Neural cell (in vitro differentiated cells): ENCODE data around the gene CENPP. TPM values are rescaled to one million over a fixed set of nuclear protein-coding genes. Genes with fewer than 3 reads are reported as not detected.

Experiments used
- H2AFZ ChIP-seq: fragments of 200-600, 300-800 bp; sonication (generic), shearing (Covaris generic); 2 replicates; pipeline ENCODE4 v1.6.0; 2014; ENCODE audit warnings: low read depth, mild to moderate bottlenecking, antibody characterized with exemption, low read length, moderate library complexity
- H3F3A ChIP-seq: fragments of 200-600 bp; shearing (Covaris generic); 2 replicates; pipeline ENCODE4 v1.6.1; 2016; ENCODE audit warnings: mild to moderate bottlenecking, moderate library complexity, mixed read lengths, antibody characterized with exemption, low read length; ENCODE audit not compliant: insufficient read depth, poor library complexity, severe bottlenecking
- H3K27ac ChIP-seq: fragments of 200-600, 300-800 bp; sonication (generic), shearing (Covaris generic); 2 replicates; pipeline ENCODE4 v1.5.1; 2014; ENCODE audit warnings: mild to moderate bottlenecking, low read length, moderate library complexity
- H3K27me3 ChIP-seq: fragments of 300-800, 200-600 bp; sonication (generic), shearing (Covaris generic); 2 replicates; pipeline ENCODE4 v1.6.0; 2014; ENCODE audit warnings: mild to moderate bottlenecking, low read depth, low read length, moderate library complexity; ENCODE audit not compliant: insufficient read depth
- H3K36me3 ChIP-seq: fragments of 300-800, 200-600 bp; sonication (generic), shearing (Covaris generic); 2 replicates; pipeline ENCODE4 v1.5.1; 2014; ENCODE audit warnings: mild to moderate bottlenecking, antibody characterized with exemption, low read length, moderate library complexity; ENCODE audit not compliant: insufficient read depth
- H3K4me2 ChIP-seq: fragments of 300-800, 200-600 bp; sonication (generic), shearing (Covaris generic); 2 replicates; pipeline ENCODE4 v1.6.0; 2014; ENCODE audit warnings: mild to moderate bottlenecking, low read length
- H3K4me3 ChIP-seq: fragments of 300-800, 200-600 bp; sonication (generic), shearing (Covaris generic); 2 replicates; pipeline ENCODE4 v1.5.1; 2014; ENCODE audit warnings: mild to moderate bottlenecking, low read length, moderate library complexity
- H3K79me2 ChIP-seq: fragments of 200-600 bp; shearing (Covaris generic); replicated peaks from 2 replicates; pipeline ENCODE4 v1.6.0; 2014; ENCODE audit warnings: mild to moderate bottlenecking, low read length, moderate library complexity; ENCODE audit not compliant: insufficient read depth
- H3K9ac ChIP-seq: fragments of 300-800, 200-600 bp; sonication (generic), shearing (Covaris generic); 2 replicates; pipeline ENCODE4 v1.6.1; 2016; ENCODE audit warnings: mild to moderate bottlenecking, low read length, mixed read lengths
- H3K9me2 ChIP-seq: fragments of 200-600 bp; shearing (Covaris generic); 2 replicates; pipeline ENCODE4 v1.6.1; 2016; ENCODE audit warnings: mild to moderate bottlenecking, low read length, mixed read lengths; ENCODE audit not compliant: insufficient read depth
- H3K9me3 ChIP-seq: fragments of 200-600, 300-800 bp; sonication (generic), shearing (Covaris generic); 2 replicates; pipeline ENCODE4 v1.6.1; 2016; ENCODE audit warnings: mild to moderate bottlenecking, mixed run types, low read length, moderate library complexity, mixed read lengths
- H4K20me1 ChIP-seq: fragments of 200-600 bp; shearing (Covaris generic); 2 replicates; pipeline ENCODE4 v1.6.1; 2016; ENCODE audit warnings: mild to moderate bottlenecking, mixed run types; ENCODE audit not compliant: insufficient read depth
- EP300 ChIP-seq: fragments of 450-650 bp; conservative IDR thresholded peaks from 2 replicates; pipeline ENCODE4 v1.6.1; 2014; ENCODE audit warnings: antibody characterized with exemption, mild to moderate bottlenecking, moderate library complexity; ENCODE audit not compliant: poor library complexity, severe bottlenecking
- EZH2 ChIP-seq: fragments of 200-600, 300-800 bp; shearing (Covaris generic), sonication (generic); IDR thresholded peaks from 2 replicates; pipeline ENCODE4 v1.6.1; 2014; ENCODE audit warnings: antibody characterized with exemption, low read length, borderline replicate concordance, mild to moderate bottlenecking; ENCODE audit not compliant: insufficient read depth, poor library complexity, severe bottlenecking
- MXI1 ChIP-seq: fragments of 450-650 bp; conservative IDR thresholded peaks from 2 replicates; pipeline ENCODE4 v1.6.1; 2014; ENCODE audit warnings: antibody characterized with exemption, mild to moderate bottlenecking; ENCODE audit not compliant: poor library complexity, severe bottlenecking
- POLR2AphosphoS5 ChIP-seq: IDR thresholded peaks from 2 replicates; pipeline ENCODE4 v1.6.1; 2012
- RAD21 ChIP-seq: fragments of 450-650 bp; conservative IDR thresholded peaks from 2 replicates; pipeline ENCODE4 v1.6.1; 2014; ENCODE audit warnings: antibody characterized with exemption, mild to moderate bottlenecking, moderate library complexity
- SMC3 ChIP-seq: fragments of 450-650 bp; conservative IDR thresholded peaks from 2 replicates; pipeline ENCODE4 v1.6.1; 2014; ENCODE audit warnings: antibody characterized with exemption, mild to moderate bottlenecking, moderate library complexity; ENCODE audit not compliant: poor library complexity
- TAF1 ChIP-seq: IDR thresholded peaks from 2 replicates; pipeline ENCODE4 v1.6.1; 2012; ENCODE audit warnings: low read depth
- polyA plus RNA-seq: library from polyadenylated mRNA; depleted of rRNA; stranded (reverse); fragments of >200 nt; gene quantifications from 2 replicates; pipeline ENCODE4 v1.2.3, GENCODE V29; 2014
- TF ChIP-seq, protein P1 (sequence below): IDR thresholded peaks from 2 replicates; pipeline ENCODE4 v1.6.1; 2012; ENCODE audit warnings: borderline replicate concordance
- TF ChIP-seq, protein P2 (sequence below): fragments of 450-650 bp; IDR thresholded peaks from 2 replicates; pipeline ENCODE4 v1.5.1; 2014; ENCODE audit warnings: antibody characterized with exemption, mild to moderate bottlenecking, moderate library complexity; ENCODE audit not compliant: poor library complexity, severe bottlenecking

Gene CENPP
- polyA plus RNA-seq, 1 donor from 2014 or later, result 5.0 TPM

DNA sequence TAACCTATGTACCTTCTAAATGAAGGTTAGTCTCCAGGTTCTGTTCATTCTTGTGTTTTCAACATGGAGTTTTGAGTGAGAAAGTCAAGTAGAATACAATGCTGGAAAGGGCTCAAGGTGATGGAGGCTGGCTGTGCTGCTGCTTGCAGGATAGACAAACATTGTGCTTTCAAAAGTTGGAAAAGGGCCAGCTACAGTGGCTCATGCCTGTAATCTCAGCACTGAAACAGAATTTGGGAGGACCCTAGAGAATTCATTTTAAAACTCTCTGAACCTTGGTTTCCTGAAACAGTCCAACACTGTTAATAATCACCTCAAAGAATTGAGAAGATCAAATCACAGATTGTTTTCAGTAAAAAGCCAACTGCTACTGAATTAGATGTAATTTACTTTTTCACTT, 16.9 kb upstream of the CENPP start:
- Histone ChIP-seq H3K27ac (no peak overlapping the region), H3K27me3 (no peaks in the 10 kb centered on the region), H3K36me3 (peaks cover 7% of the 10 kb centered on the region), H3K4me2 (no peak overlapping the region), H3K9me3 (no peaks in the 10 kb centered on the region), H3K79me2 (no peaks in the 10 kb centered on the region), H3F3A (no peaks in the 10 kb centered on the region), H2AFZ (no peak overlapping the region), H3K4me3 (no peak overlapping the region), H4K20me1 (no peaks in the 10 kb centered on the region), H3K9me2 (no peaks in the 10 kb centered on the region), H3K9ac (no peak overlapping the region)
- TF ChIP-seq SMC3, result no peak
- TF ChIP-seq EZH2, result no peak
- TF ChIP-seq RAD21, result no peak
- TF ChIP-seq, protein P1, sequence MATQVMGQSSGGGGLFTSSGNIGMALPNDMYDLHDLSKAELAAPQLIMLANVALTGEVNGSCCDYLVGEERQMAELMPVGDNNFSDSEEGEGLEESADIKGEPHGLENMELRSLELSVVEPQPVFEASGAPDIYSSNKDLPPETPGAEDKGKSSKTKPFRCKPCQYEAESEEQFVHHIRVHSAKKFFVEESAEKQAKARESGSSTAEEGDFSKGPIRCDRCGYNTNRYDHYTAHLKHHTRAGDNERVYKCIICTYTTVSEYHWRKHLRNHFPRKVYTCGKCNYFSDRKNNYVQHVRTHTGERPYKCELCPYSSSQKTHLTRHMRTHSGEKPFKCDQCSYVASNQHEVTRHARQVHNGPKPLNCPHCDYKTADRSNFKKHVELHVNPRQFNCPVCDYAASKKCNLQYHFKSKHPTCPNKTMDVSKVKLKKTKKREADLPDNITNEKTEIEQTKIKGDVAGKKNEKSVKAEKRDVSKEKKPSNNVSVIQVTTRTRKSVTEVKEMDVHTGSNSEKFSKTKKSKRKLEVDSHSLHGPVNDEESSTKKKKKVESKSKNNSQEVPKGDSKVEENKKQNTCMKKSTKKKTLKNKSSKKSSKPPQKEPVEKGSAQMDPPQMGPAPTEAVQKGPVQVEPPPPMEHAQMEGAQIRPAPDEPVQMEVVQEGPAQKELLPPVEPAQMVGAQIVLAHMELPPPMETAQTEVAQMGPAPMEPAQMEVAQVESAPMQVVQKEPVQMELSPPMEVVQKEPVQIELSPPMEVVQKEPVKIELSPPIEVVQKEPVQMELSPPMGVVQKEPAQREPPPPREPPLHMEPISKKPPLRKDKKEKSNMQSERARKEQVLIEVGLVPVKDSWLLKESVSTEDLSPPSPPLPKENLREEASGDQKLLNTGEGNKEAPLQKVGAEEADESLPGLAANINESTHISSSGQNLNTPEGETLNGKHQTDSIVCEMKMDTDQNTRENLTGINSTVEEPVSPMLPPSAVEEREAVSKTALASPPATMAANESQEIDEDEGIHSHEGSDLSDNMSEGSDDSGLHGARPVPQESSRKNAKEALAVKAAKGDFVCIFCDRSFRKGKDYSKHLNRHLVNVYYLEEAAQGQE, result no peak
- TF ChIP-seq MXI1, result no peak
- no peak for TF ChIP-seq POLR2AphosphoS5
- TF ChIP-seq, protein P2, sequence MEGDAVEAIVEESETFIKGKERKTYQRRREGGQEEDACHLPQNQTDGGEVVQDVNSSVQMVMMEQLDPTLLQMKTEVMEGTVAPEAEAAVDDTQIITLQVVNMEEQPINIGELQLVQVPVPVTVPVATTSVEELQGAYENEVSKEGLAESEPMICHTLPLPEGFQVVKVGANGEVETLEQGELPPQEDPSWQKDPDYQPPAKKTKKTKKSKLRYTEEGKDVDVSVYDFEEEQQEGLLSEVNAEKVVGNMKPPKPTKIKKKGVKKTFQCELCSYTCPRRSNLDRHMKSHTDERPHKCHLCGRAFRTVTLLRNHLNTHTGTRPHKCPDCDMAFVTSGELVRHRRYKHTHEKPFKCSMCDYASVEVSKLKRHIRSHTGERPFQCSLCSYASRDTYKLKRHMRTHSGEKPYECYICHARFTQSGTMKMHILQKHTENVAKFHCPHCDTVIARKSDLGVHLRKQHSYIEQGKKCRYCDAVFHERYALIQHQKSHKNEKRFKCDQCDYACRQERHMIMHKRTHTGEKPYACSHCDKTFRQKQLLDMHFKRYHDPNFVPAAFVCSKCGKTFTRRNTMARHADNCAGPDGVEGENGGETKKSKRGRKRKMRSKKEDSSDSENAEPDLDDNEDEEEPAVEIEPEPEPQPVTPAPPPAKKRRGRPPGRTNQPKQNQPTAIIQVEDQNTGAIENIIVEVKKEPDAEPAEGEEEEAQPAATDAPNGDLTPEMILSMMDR, result no peak
- TF ChIP-seq TAF1, result no peak

DNA sequence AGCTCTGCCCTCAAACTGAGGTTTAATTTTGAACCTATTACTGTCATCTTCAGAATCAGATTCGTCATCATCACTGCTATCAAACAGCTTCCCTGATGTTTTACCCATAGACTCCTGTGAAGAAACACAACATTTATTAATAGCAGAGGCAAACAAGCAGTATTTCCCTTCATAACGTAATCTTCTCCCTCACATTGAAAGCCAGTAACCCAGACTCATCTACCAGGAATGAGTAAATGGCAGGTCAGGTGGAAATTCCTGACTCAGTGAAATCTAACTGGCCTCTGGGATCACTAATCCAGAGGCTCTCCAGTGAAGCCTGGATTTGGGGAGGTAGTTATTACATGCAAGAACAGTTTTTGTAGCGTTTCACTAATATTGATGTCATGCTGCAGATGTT, 15.2 kb upstream of the CENPP start:
- Histone ChIP-seq H3K4me3 (no peak overlapping the region), H3K79me2 (no peaks in the 10 kb centered on the region), H3K27me3 (no peaks in the 10 kb centered on the region), H3K9ac (no peak overlapping the region), H3F3A (no peaks in the 10 kb centered on the region), H3K9me3 (no peaks in the 10 kb centered on the region), H3K9me2 (no peaks in the 10 kb centered on the region), H3K27ac (no peak overlapping the region), H2AFZ (no peak overlapping the region), H3K4me2 (no peak overlapping the region), H4K20me1 (no peaks in the 10 kb centered on the region), H3K36me3 (peaks cover 7% of the 10 kb centered on the region)
- TF ChIP-seq EZH2, result no peak
- TF ChIP-seq SMC3, result no peak
- TF ChIP-seq, protein P2, result no peak
- no peak for TF ChIP-seq RAD21
- TF ChIP-seq, protein P1, result no peak
- TF ChIP-seq EP300, result no peak
- TF ChIP-seq POLR2AphosphoS5, result no peak
- no peak for TF ChIP-seq TAF1
- TF ChIP-seq MXI1, result no peak
